ENCODE data around the gene NEK11.
"Not testable (repeated sequence)": the region's sequence is repeated elsewhere in the genome, so short reads cannot be mapped to it uniquely, and the experiment has no call there.

Gene NEK11

GRCh38 chr3:131370935-131371687, 344.4 kb downstream of the NEK11 start:
- DNase-seq, result no peak

GRCh38 chr3:131371688-131372066, 345.0 kb downstream of the NEK11 start:
- DNase-seq, result no peak

GRCh38 chr3:131374741-131375140, 348.1 kb downstream of the NEK11 start:
- no peak for DNase-seq

GRCh38 chr3:131380821-131381444, 354.3 kb downstream of the NEK11 start:
- not testable (repeated sequence) for DNase-seq

GRCh38 chr3:131381445-131382291, 355.0 kb downstream of the NEK11 start, which contains the start of gene NUDT16:
Gene NUDT16, plus strand, starts transcription at chr3:131381774. Its CDS starts 31 bp downstream, at chr3:131381805.
- DNase-seq, result peak; percentile 98

GRCh38 chr3:131386429-131387165, 359.9 kb downstream of the NEK11 start:
- peak in 1 of 2 donors; percentile 19 for DNase-seq

- DNase-seq, result no peak
Observed at GRCh38 chr3:131387796-131388489, 361.3 kb downstream of the NEK11 start.

GRCh38 chr3:131388490-131388799, 361.8 kb downstream of the NEK11 start:
- no peak for DNase-seq

- no peak for DNase-seq
Observed at GRCh38 chr3:131390331-131390730, 363.7 kb downstream of the NEK11 start.

GRCh38 chr3:131393051-131393450, 366.4 kb downstream of the NEK11 start:
- no peak for DNase-seq

- DNase-seq, result no peak
Observed at GRCh38 chr3:131393868-131394267, 367.2 kb downstream of the NEK11 start.

GRCh38 chr3:131394400-131394799, 367.7 kb downstream of the NEK11 start:
- no peak for DNase-seq

- DNase-seq, result no peak
Observed at GRCh38 chr3:131396170-131396569, 369.5 kb downstream of the NEK11 start.

GRCh38 chr3:131397889-131398288, 371.2 kb downstream of the NEK11 start:
- no peak for DNase-seq

All from stimulated activated CD4-positive, alpha-beta T cell treated with anti-CD3 and anti-CD28 coated beads, Interleukin-2, amount 100 ng/mL, for 24 hours (primary cell).